KMS-11 (cell line): Measurements from ENCODE around the gene SETD5.

Experiments used
- H2AFZ ChIP-seq: fragments of 200-600 bp; sonication (generic); 2 replicates; pipeline ENCODE4 v1.6.1; 2016; ENCODE audit warnings: antibody characterized with exemption, mixed run types, low read depth
- H3K27ac ChIP-seq: fragments of 200-600 bp; sonication (generic); 2 replicates; pipeline ENCODE4 v1.6.1; 2016; ENCODE audit warnings: mild to moderate bottlenecking, mixed run types
- H3K27me3 ChIP-seq: fragments of 200-600 bp; sonication (generic); 2 replicates; pipeline ENCODE4 v1.6.1; 2017; ENCODE audit warnings: mild to moderate bottlenecking, low read depth, mixed run types, moderate library complexity; ENCODE audit not compliant: insufficient read depth
- H3K36me3 ChIP-seq: fragments of 200-600 bp; sonication (generic); 2 replicates; pipeline ENCODE4 v1.6.1; 2017; ENCODE audit warnings: mild to moderate bottlenecking, mixed run types; ENCODE audit not compliant: insufficient read depth
- H3K4me1 ChIP-seq: fragments of 200-600 bp; sonication (generic); 2 replicates; pipeline ENCODE4 v1.6.1; 2016; ENCODE audit warnings: mild to moderate bottlenecking, low read depth, mixed run types; ENCODE audit not compliant: poor library complexity, severe bottlenecking
- H3K4me2 ChIP-seq: fragments of 200-600 bp; sonication (generic); 2 replicates; pipeline ENCODE4 v1.7.0; 2016; ENCODE audit warnings: mild to moderate bottlenecking, mixed run types
- H3K4me3 ChIP-seq: fragments of 200-600 bp; sonication (generic); IDR thresholded peaks from 2 replicates; pipeline ENCODE4 v1.6.1; 2017; ENCODE audit warnings: low read depth, low read length, mixed read lengths; ENCODE audit not compliant: insufficient read depth
- H3K79me2 ChIP-seq: fragments of 200-600 bp; sonication (generic); 2 replicates; pipeline ENCODE4 v1.6.1; 2016; ENCODE audit warnings: low read depth, mixed run types; ENCODE audit not compliant: insufficient read depth
- H3K9ac ChIP-seq: fragments of 200-600 bp; sonication (generic); 2 replicates; pipeline ENCODE4 v1.6.1; 2016; ENCODE audit warnings: mild to moderate bottlenecking, mixed run types
- H4K20me1 ChIP-seq: fragments of 200-600 bp; sonication (generic); 2 replicates; pipeline ENCODE4 v1.6.1; 2016; ENCODE audit warnings: mild to moderate bottlenecking, mixed run types; ENCODE audit not compliant: insufficient read depth
- CTCF ChIP-seq: fragments of 200-600 bp; sonication (generic); conservative IDR thresholded peaks from 2 replicates; pipeline ENCODE4 v1.6.1; 2017; ENCODE audit warnings: low read depth, mild to moderate bottlenecking, antibody characterized with exemption, low read length, moderate library complexity, mixed read lengths

SETD5 gene

GRCh38 chr3:9397332-9397905 lies at the start of gene SETD5:
SETD5 (plus strand) TSS chr3:9397615; CDS start chr3:9428939, 31,324 bp downstream.
- no peaks in the 10 kb centered on the region for H3K27me3 ChIP-seq
- H3K4me3 ChIP-seq, result peak within 1 kb of the TSS; percentile 82
- no peak for TF ChIP-seq CTCF
- peaks cover 27% of the 10 kb centered on the region for H4K20me1 ChIP-seq
- H2AFZ ChIP-seq, result no peak within 1 kb of the TSS
- H3K36me3 ChIP-seq, result 0 out of 2 replicates have a peak, but pooled peaks cover 4% of the 10 kb centered on the region
- peak within 1 kb of the TSS; percentile 92 for H3K4me2 ChIP-seq
- peaks cover 84% of the 10 kb centered on the region for H3K79me2 ChIP-seq
- H3K27ac ChIP-seq, result peak within 1 kb of the TSS; percentile 96
- peaks cover 60% of the 10 kb centered on the region for H3K4me1 ChIP-seq
- peak within 1 kb of the TSS; percentile 94 for H3K9ac ChIP-seq

GRCh38 chr3:9347887-9348286 lies 49.5 kb upstream of the SETD5 start:
- Histone ChIP-seq H2AFZ (no peak overlapping the region), H3K4me3 (no peak overlapping the region), H3K79me2 (no peaks in the 10 kb centered on the region), H3K36me3 (no peaks in the 10 kb centered on the region), H3K9ac (no peak overlapping the region), H3K4me2 (no peak overlapping the region), H3K27me3 (no peaks in the 10 kb centered on the region), H3K4me1 (no peaks in the 10 kb centered on the region), H3K27ac (no peak overlapping the region), H4K20me1 (no peaks in the 10 kb centered on the region)
- TF ChIP-seq CTCF, result no peak

- H3K4me1 ChIP-seq, result no peaks in the 10 kb centered on the region
- no peak for TF ChIP-seq CTCF
- H2AFZ ChIP-seq, result no peak overlapping the region
- H3K79me2 ChIP-seq, result no peaks in the 10 kb centered on the region
- H3K27me3 ChIP-seq, result no peaks in the 10 kb centered on the region
- no peak overlapping the region for H3K4me3 ChIP-seq
- no peak overlapping the region for H3K9ac ChIP-seq
- H3K27ac ChIP-seq, result no peak overlapping the region
- H3K4me2 ChIP-seq, result no peak overlapping the region
- H3K36me3 ChIP-seq, result no peaks in the 10 kb centered on the region
- H4K20me1 ChIP-seq, result no peaks in the 10 kb centered on the region
Measured at GRCh38 chr3:9349321-9350117, 47.9 kb upstream of the SETD5 start.

- no peak overlapping the region for H3K27ac ChIP-seq
- H2AFZ ChIP-seq, result no peak overlapping the region
- TF ChIP-seq CTCF, result no peak
- H3K27me3 ChIP-seq, result no peaks in the 10 kb centered on the region
- no peak overlapping the region for H3K4me3 ChIP-seq
- no peaks in the 10 kb centered on the region for H3K4me1 ChIP-seq
- no peak overlapping the region for H3K9ac ChIP-seq
- no peaks in the 10 kb centered on the region for H4K20me1 ChIP-seq
- no peak overlapping the region for H3K4me2 ChIP-seq
- no peaks in the 10 kb centered on the region for H3K79me2 ChIP-seq
- no peaks in the 10 kb centered on the region for H3K36me3 ChIP-seq
Measured at GRCh38 chr3:9351709-9352126, 45.7 kb upstream of the SETD5 start.
